Panc1 (cell line): ENCODE data around the gene PCDH15.

Source experiments
- CTCF ChIP-seq: fragments of 450-650 bp; IDR thresholded peaks from 2 replicates; pipeline ENCODE4 v1.5.1; 2017; ENCODE audit warnings: mild to moderate bottlenecking
- POLR2AphosphoS5 ChIP-seq: IDR thresholded peaks from 2 replicates; pipeline ENCODE4 v1.6.1; 2012; ENCODE audit warnings: mild to moderate bottlenecking, low read depth, low read length, moderate library complexity
- TCF7L2 ChIP-seq: IDR thresholded peaks from 2 replicates; pipeline ENCODE4 v1.6.1; 2011; ENCODE audit warnings: mild to moderate bottlenecking, low read depth, low read length, inconsistent platforms

DNA sequence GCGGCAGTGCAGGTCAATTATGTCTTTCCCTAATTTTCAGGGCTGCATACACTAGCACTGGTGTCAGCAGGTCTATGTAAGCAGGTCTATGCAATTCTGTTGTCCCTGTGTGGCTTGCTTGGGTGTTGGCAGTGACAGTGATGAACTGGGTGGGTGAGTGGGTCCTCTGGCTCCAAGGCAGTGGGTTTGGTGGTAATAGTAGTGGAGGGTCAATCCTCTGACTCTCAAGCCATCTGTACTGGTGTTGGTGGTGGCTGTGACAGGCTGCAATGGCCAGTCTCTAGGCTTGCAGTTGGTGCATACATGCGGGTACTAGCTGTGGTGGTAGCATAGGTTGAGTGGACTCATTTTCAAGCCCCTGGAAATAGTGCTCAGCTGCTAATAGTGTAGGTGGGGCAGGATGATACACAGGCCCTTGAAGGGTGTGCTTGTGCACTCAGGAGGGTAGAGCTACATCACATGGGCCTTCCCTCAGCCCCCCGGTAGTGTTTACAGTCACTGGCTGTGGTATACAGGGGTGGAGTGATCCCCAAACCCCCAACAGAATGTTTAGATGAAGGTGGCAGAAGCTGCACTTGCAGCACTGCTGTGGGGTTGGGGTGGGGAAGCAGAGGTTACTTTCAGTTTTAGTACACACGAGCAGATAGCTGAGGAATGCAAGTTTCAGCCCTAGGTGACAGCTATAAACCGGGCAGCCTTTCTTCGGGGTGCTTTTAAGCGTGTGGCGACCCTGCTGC, 331.3 kb downstream of the PCDH15 start:
- no peak for TF ChIP-seq CTCF
- TF ChIP-seq TCF7L2 = no peak
- TF ChIP-seq POLR2AphosphoS5 = no peak
